Cardiac muscle cell (in vitro differentiated cells and primary cell): Measurements from ENCODE around the gene HPGD. TPM values are rescaled to one million over a fixed set of nuclear protein-coding genes. Genes with fewer than 3 reads are reported as not detected.

Experiments used
- DNase-seq, 2 donors: peaks; one replicate each; pipeline versions ENCODE4 v3.0.0 to v3.0.0-alpha.2; 2010 to 2017; ENCODE audit warnings: low read depth in 1 of 2, low spot score in 1 of 2
- H3K27ac ChIP-seq: fragments of 200-600 bp; sonication (generic); 2 replicates; pipeline ENCODE4 v1.5.1; 2016
- H3K27me3 ChIP-seq: fragments of 200-600 bp; sonication (generic); 2 replicates; pipeline ENCODE4 v1.6.0; 2016; ENCODE audit warnings: control low read depth
- H3K36me3 ChIP-seq: fragments of 200-600 bp; sonication (generic); 2 replicates; pipeline ENCODE4 v1.5.1; 2016; ENCODE audit warnings: control low read depth
- H3K4me1 ChIP-seq: fragments of 200-600 bp; sonication (generic); 2 replicates; pipeline ENCODE4 v1.8.1; 2017; ENCODE audit warnings: low read depth, mild to moderate bottlenecking, mixed run types
- H3K4me3 ChIP-seq: fragments of 200-600 bp; sonication (generic); 2 replicates; pipeline ENCODE4 v1.5.1; 2016; ENCODE audit warnings: mild to moderate bottlenecking
- H3K9me3 ChIP-seq: fragments of 200-600 bp; sonication (generic); 2 replicates; pipeline ENCODE4 v1.5.1; 2017; ENCODE audit warnings: low read depth, mild to moderate bottlenecking, control low read depth
- CTCF ChIP-seq: IDR thresholded peaks from 2 replicates; pipeline ENCODE4 v1.5.1; 2012; ENCODE audit warnings: low read depth, mild to moderate bottlenecking, low read length
- polyA plus RNA-seq: library from polyadenylated mRNA; unstranded; fragments of >200 nt; fragmentation: Nextera tagmentation; extraction: Ambion mirVana; gene quantifications from 2 replicates; pipeline ENCODE4 v1.2.1, GENCODE V29; 2016
- total RNA-seq: library from RNA; depleted of rRNA; stranded (reverse); fragments of >200 nt; gene quantifications from 2 replicates; pipeline ENCODE4 v1.2.3, GENCODE V29; 2016

The HPGD gene
- total and polyA plus RNA-seq, 2 experiments from 2014 or later: 0.15 to 0.51 TPM

- no peaks in the 10 kb centered on the region for H3K9me3 ChIP-seq
- no peaks in the 10 kb centered on the region for H3K4me1 ChIP-seq
- H3K4me3 ChIP-seq: no peak overlapping the region
- H3K27ac ChIP-seq: no peak overlapping the region
- H3K27me3 ChIP-seq: no peaks in the 10 kb centered on the region
- DNase-seq: peak in 1 of 2 donors; percentile 13
- no peak for TF ChIP-seq CTCF
- no peaks in the 10 kb centered on the region for H3K36me3 ChIP-seq
These were observed 27.4 kb upstream of the HPGD start for GRCh38 chr4:174549721-174550120.

GRCh38 chr4:174545268-174545667 is 23.0 kb upstream of the HPGD start:
- no peak for TF ChIP-seq CTCF
- no peak for DNase-seq
- Histone ChIP-seq H3K27ac (no peak overlapping the region), H3K36me3 (no peaks in the 10 kb centered on the region), H3K4me1 (no peaks in the 10 kb centered on the region), H3K4me3 (no peak overlapping the region), H3K27me3 (no peaks in the 10 kb centered on the region), H3K9me3 (no peaks in the 10 kb centered on the region)

- Histone ChIP-seq H3K27ac (no peak overlapping the region), H3K36me3 (no peaks in the 10 kb centered on the region), H3K4me1 (no peaks in the 10 kb centered on the region), H3K9me3 (no peaks in the 10 kb centered on the region), H3K4me3 (no peak overlapping the region), H3K27me3 (no peaks in the 10 kb centered on the region)
- no peak for DNase-seq
- no peak for TF ChIP-seq CTCF
These were observed 22.2 kb upstream of the HPGD start for GRCh38 chr4:174544496-174544895.

- Histone ChIP-seq H3K9me3 (no peaks in the 10 kb centered on the region), H3K4me3 (no peak overlapping the region), H3K4me1 (no peaks in the 10 kb centered on the region), H3K27ac (no peak overlapping the region), H3K36me3 (no peaks in the 10 kb centered on the region), H3K27me3 (no peaks in the 10 kb centered on the region)
- TF ChIP-seq CTCF: no peak
- no peak for DNase-seq
These were observed 17.9 kb upstream of the HPGD start for GRCh38 chr4:174540175-174540574.

GRCh38 chr4:174539571-174539970 is 17.3 kb upstream of the HPGD start:
- Histone ChIP-seq H3K4me1 (peaks cover 4% of the 10 kb centered on the region), H3K36me3 (no peaks in the 10 kb centered on the region), H3K4me3 (no peak overlapping the region), H3K9me3 (no peaks in the 10 kb centered on the region), H3K27ac (no peak overlapping the region), H3K27me3 (no peaks in the 10 kb centered on the region)
- no peak for TF ChIP-seq CTCF
- no peak for DNase-seq

GRCh38 chr4:174538876-174539250 is 16.6 kb upstream of the HPGD start:
- Histone ChIP-seq H3K27ac (no peak overlapping the region), H3K36me3 (no peaks in the 10 kb centered on the region), H3K4me3 (no peak overlapping the region), H3K27me3 (no peaks in the 10 kb centered on the region), H3K9me3 (no peaks in the 10 kb centered on the region), H3K4me1 (peaks cover 10% of the 10 kb centered on the region)
- no peak for DNase-seq
- no peak for TF ChIP-seq CTCF
